NK-92 (cell line): ENCODE results near the gene AJUBA.
"Not testable (repeated sequence)": the region's sequence is repeated elsewhere in the genome, so short reads cannot be mapped to it uniquely, and the experiment has no call there.

Experiments
- DNase-seq: peaks from one replicate; lab custom pipeline; 2025; ENCODE audit not compliant: unreplicated experiment; lab: John Stamatoyannopoulos, UW

Gene AJUBA

GRCh38 chr14:22981090-22981875, 1.1 kb downstream of the AJUBA start:
- DNase-seq: no peak

- no peak for DNase-seq
These were observed 1.7 kb downstream of the AJUBA start for GRCh38 chr14:22980672-22981089.

- no peak for DNase-seq
These were observed 2.5 kb downstream of the AJUBA start for GRCh38 chr14:22979748-22980392.

GRCh38 chr14:22978981-22979671, 3.2 kb downstream of the AJUBA start:
- DNase-seq: no peak

GRCh38 chr14:22978487-22978837, 3.9 kb downstream of the AJUBA start:
- DNase-seq: no peak

- no peak for DNase-seq
These were observed 4.5 kb downstream of the AJUBA start for GRCh38 chr14:22977684-22978486.

- no peak for DNase-seq
These were observed 5.0 kb downstream of the AJUBA start for GRCh38 chr14:22977434-22977683.

GRCh38 chr14:22976620-22977433, 5.5 kb downstream of the AJUBA start:
- no peak for DNase-seq

GRCh38 chr14:22974530-22975313, 7.6 kb downstream of the AJUBA start:
- no peak for DNase-seq

GRCh38 chr14:22973217-22974032, 8.9 kb downstream of the AJUBA start:
- no peak for DNase-seq

- DNase-seq: no peak
These were observed 9.9 kb downstream of the AJUBA start for GRCh38 chr14:22972313-22972930.

GRCh38 chr14:22971152-22971551, 11.2 kb downstream of the AJUBA start:
- DNase-seq: no peak

GRCh38 chr14:22966783-22967269, 15.5 kb downstream of the AJUBA start:
- no peak for DNase-seq

- not testable (repeated sequence) for DNase-seq
These were observed 16.2 kb downstream of the AJUBA start for GRCh38 chr14:22965916-22966782.

- DNase-seq: no peak
These were observed 20.2 kb downstream of the AJUBA start for GRCh38 chr14:22962061-22962676.

GRCh38 chr14:22955702-22956569, 26.4 kb downstream of the AJUBA start:
- DNase-seq: no peak
